ENCODE results near the gene ATG14.
"Not testable (repeated sequence)": the region's sequence is repeated elsewhere in the genome, so short reads cannot be mapped to it uniquely, and the experiment has no call there.

The ATG14 gene

DNA sequence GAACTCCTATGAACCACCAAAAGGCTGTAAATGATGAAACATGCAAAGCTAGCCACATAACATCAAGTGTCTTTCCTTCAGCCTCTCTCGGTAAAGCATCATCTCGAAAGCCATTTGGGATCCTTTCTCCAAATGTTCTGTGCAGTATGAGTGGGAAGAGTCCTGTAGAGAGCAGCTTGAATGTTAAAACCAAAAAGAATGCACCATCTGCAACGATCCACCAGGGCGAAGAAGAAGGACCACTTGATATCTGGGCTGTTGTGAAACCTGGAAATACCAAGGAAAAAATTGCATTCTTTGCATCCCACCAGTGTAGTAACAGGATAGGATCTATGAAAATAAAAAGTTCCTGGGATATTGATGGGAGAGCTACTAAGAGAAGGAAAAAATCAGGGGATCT is 61.2 kb downstream of the ATG14 start:
- DNase-seq (ENCODE audit: low read depth) = no peak

- no peak for DNase-seq (ENCODE audit: low read depth)
Observed at GRCh38 chr14:55349565-55349964, 62.1 kb downstream of the ATG14 start.

DNA sequence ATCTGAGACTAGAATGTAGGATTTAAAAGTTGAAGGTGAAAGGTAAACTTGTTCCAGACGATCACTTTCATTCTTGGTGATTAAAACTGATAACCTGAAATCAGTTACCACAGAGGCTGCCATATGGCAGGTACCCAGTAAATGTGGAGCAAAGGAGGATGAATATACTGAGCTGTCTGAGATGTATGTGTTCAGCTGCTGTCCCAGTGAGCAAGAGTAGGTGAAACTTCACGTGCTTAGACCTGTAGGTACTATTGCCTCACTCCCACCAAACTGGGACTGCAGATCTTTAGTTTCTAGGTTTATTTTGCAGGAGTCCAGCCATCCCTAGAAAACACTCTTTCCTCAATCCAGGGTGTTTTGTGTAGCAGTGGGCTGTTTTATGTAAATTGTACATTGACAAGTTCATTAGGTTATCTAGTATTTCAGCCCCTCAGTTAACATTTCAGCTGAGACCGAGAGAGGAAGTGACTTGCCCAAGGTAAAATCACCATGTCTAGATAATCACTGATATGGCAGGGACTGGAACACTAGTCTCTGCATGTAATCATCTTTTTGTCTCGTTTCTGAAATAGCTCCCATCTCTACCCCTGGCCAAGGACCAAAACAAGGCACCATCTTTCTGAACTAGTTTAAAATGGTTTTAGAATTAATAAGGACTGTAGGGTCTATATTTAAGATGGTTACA is 62.7 kb downstream of the ATG14 start:
- no peak for DNase-seq (ENCODE audit: low read depth)

DNA sequence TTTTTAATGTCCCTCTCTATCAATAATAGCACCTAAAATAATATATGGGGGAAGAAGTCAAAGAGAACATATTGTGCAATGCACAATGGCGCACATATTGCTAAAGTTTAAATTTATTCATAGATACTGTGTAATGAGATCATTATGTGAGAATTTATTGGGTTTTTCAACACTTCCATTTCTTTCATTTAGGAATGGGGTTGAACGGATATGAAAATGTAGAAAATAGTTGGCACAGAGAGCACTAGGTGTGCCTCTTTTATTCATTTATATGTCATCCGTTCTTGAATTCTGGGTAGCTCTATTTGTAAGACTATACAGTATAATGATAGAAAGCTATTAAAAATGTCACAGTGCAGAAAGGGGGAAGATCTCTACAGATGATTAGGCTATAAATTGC is 63.9 kb downstream of the ATG14 start:
- DNase-seq (ENCODE audit: low read depth) = no peak

DNA sequence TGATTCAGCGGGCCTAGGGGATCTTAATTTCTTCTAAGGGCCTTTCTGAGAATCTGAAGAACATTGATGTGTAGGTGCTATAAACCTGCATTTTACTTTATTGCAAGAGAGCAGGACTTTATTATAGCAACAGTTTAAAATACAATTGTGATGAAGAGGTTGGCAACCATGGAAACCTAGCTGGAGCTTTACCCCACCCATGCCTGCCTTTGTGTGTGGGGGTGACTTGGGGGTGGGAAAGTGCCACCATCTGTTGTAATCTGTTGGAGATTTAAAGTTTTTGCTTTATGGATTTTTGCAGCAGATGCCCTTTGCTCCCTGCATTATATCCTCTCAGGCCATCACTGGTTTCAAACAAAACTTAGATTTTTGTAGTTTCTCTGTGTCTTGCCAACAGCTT is 64.6 kb downstream of the ATG14 start:
- no peak for DNase-seq (ENCODE audit: low read depth)

- not testable (repeated sequence) for DNase-seq (ENCODE audit: low read depth)
Observed at GRCh38 chr14:55344582-55345163, 67.0 kb downstream of the ATG14 start.

- no peak for DNase-seq (ENCODE audit: low read depth)
Observed at GRCh38 chr14:55341781-55342180, 69.8 kb downstream of the ATG14 start.

GRCh38 chr14:55340482-55340881 is 71.1 kb downstream of the ATG14 start:
- DNase-seq (ENCODE audit: low read depth) = no peak

- no peak for DNase-seq (ENCODE audit: low read depth)
Observed at GRCh38 chr14:55339770-55340169, 71.9 kb downstream of the ATG14 start.

DNA sequence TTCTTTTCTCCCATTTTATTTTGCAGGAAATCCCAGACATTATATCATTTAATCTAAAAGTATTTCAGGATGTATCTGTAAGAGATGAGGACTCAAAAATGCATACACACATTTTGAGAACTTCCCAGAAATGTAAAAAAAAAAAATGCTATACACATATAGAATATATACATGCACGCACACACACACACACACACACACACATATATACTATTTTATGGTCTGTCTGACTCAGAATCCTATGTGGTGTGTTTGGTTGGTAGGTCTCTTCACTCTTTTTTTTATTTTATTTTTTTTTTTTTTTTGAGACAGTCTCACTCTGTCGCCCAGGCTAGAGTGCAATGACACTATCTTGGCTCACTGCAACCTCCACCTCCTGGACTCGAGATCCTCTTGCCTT is 74.9 kb downstream of the ATG14 start:
- DNase-seq (ENCODE audit: low read depth) = no peak

DNA sequence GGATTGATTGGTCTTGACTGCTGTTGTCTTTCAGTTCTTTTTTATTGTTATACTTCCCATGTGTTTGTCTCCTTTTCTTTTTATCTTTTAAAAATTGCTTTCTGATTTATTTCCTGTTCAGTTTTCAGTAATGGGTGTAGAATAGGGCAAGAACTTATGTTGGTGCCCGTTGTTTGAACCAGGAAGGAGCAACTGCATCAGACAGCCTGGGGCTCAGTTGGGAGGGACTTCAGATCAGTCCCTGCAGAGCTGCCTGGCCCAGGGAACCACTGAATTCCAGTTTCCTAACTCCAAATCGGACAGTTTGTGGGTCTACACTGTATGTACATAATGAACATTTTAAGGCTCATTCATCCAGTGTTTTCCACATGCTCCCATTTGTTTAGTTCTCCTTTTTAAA is 75.5 kb downstream of the ATG14 start:
- peak; percentile 43 for DNase-seq (ENCODE audit: low read depth)

DNA sequence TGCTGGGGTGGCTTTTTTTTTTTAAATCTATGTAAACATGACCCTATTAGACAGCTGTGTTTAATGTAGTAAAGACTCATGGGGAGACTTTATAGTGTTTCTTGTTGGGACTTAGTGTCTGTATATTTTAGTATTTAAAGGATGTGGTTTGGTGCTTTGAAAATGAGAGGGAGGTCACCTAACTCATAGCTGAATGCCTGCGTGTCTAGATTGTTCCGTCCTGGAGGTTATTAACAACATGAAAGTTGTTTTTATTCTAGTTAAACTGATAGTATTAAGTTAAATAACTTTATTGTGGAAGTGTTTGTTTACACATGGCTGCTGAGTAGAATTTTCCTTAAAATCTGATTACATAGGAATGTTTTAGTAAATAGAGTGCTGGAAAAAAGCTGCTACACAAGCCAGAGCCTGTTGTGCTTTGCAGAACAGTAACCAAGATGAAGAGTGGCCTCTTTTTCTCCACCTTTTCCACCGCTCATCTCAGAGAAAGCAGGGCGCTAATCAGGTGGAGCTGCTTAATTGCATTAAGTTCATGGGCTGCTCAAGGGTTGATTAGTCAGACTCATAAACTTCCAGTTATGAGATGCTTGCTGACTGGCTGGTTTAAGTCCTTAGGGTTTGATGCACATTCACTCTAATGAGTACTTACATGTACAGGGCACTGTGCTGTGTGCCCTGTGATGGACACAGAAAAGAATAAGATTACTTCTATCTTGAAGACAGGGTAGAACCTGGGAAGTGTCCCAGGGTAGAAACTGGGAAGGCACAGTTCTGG is 77.7 kb downstream of the ATG14 start:
- DNase-seq (ENCODE audit: low read depth) = peak; percentile 44

DNA sequence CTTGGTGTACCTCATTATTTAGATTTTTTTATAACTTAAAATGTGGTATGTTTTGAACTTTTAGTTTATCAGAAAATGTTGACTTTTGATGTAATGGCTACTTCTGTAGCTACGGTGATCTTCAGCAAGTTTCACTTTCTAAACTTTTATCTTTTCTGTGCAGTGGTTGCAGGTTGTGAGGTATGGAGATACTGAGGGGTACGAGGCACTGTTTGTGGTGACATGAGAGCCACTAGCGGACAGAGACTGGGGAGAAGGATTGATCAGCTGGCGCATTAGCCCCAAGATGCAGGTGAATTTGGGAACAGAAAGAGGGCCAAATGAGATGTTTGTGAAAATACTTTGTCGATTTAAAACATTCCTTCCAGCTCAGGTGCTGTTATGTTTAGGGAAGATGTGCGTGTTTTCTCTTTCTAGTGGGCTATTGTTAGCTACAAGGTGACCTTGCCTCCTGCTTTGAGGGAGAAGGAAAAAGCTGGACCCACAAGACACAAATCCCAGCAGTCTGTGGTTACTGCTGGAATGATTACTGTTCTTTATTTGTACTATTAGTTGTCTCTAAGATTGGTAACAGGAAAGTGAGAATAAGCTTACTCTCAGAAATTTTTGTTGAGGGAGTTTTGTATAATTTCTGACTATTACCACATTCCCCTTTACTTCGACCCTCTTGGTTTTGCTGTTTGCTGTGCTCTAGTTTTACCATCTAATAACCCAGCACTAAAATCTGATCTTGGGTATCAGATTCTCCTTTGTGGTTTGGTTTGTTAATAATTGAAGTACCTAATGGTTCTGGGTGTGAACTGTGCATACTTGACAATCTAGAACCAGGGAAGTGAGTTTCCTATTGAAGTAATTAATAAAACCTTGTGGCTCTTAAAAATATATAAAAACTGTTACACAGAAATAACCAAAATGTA is 78.7 kb downstream of the ATG14 start:
- no peak for DNase-seq (ENCODE audit: low read depth)

DNA sequence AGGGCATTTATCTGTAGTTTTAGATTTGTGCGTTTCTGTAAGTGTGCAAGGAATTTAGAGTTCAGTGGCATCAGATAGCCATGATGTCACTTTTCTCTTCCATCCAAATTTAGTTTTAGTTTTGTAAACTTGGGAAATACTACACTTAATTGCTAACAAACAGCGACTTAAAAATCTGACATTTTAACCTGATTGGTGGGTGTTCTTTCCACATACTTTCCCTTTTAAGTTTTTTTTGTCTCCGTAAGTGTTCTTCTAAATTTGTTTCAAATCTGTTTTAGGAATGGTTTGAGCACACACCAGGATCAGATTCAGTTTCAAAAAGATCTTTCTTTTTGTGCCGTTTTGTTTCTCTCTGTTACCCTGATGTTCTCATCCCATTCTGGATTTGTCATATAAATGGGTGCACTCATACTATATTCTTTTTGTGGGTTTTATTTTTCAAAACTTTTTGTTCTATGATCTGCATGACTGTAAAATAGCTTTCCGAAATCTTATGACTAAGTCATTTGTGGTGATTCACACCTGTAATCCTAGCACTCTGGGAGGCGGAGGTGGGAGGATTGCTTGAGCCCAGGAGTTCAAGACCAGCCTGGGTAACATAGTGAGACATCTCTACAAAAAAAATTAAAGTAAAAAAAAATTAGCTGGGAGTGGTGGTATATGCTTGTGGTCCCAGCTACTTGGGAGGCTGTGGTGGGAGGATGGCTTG is 81.5 kb downstream of the ATG14 start:
- DNase-seq (ENCODE audit: low read depth) = peak; percentile 60

- DNase-seq (ENCODE audit: low read depth) = peak; percentile 35
Observed at GRCh38 chr14:55328317-55328716, 83.3 kb downstream of the ATG14 start.

GRCh38 chr14:55327179-55327578 is 84.5 kb downstream of the ATG14 start:
- DNase-seq (ENCODE audit: low read depth) = no peak

DNA sequence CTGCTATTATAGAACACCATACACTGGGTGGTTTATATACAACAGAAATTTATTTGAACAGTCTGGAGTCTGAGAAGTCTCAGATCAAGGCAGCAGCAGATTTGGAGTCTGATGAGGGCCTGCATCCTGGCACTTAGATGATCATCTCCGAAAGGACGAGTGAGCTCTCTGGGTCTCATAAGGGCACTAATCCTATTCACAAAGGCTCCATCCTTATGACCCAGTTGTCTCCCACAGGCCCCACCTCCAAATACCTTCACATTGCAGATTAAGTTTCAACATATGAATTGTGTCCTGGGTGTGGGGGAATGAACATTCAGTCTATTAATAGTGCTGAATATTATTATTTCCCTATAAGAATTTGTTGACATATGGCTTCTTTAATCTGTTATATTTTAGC is 86.8 kb downstream of the ATG14 start:
- no peak for DNase-seq (ENCODE audit: low read depth)

- no peak for DNase-seq (ENCODE audit: low read depth)
Observed at GRCh38 chr14:55323910-55324309, 87.7 kb downstream of the ATG14 start.

DNA sequence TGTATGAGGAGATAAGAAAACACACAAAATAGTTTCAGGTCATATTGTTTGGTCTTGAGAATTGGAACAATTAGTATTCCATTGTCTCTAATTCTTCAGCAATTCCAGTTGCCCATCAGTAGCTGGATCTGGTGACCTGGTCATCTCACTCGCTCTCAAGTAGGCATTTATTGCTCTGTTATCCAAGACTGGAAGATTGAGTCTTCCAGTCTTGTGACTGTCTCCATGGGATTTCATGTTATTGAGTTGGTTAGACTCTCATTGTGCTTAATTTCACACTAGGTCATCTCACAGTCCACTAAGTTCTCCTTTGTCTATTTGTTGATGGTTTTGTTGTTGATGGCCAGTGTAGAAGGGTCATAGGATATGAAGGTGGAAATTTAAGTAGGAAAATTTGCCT is 92.9 kb downstream of the ATG14 start:
- no peak for DNase-seq (ENCODE audit: low read depth)

- DNase-seq (ENCODE audit: low read depth) = no peak
Observed at GRCh38 chr14:55317542-55318306, 93.9 kb downstream of the ATG14 start.

GRCh38 chr14:55316564-55316963 is 95.1 kb downstream of the ATG14 start:
- no peak for DNase-seq (ENCODE audit: low read depth)

Data from ELR (cell line).